NCI-H2196 treated with DMSO at 0.1 percent for 48 hours (cell line): ENCODE measurements around the gene OTUB2.
"Not testable (repeated sequence)": the region's sequence is repeated elsewhere in the genome, so short reads cannot be mapped to it uniquely, and the experiment has no call there.

Source experiments
- DNase-seq: peaks from one replicate; lab custom pipeline; 2025; ENCODE audit not compliant: unreplicated experiment; lab: John Stamatoyannopoulos, UW

The OTUB2 gene

DNA sequence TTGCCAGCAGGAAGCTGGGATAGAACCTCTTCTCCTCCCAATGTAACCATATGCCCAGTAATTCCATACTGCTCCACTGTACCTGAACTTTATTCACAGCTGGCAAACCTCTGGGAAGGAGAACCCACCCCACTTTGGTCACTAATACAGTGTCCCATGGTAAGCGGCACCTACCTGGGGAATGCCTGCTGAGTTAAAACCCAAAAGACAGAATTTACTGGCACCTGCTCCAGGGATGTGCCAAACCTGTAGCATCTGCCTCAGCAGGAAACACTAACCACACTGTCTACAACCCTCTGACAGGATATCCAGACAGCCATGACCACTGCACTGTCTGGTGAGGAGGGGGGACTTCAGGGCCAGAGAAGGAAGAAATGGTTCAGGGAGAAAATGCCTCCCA lies 28.3 kb downstream of the OTUB2 start:
- DNase-seq, result no peak

DNA sequence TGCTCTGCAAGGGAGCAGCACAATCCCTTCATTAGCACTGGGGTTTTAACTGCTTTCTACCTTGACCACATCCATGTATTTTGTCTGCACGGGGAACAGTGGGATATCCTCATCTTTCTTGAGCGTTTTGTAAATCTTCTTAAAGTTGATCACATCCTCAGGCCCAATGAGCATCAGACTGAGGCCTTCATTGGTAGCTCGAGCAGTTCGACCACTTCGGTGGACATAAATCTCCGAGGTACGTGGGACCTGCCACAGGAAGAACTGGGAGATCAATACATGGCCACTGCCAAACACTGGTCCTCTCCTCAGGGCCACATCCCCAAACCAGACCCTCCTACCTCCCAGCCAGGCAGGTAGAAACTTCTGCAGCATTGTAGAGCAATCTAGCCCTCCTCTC lies 28.8 kb downstream of the OTUB2 start:
- no peak for DNase-seq

DNA sequence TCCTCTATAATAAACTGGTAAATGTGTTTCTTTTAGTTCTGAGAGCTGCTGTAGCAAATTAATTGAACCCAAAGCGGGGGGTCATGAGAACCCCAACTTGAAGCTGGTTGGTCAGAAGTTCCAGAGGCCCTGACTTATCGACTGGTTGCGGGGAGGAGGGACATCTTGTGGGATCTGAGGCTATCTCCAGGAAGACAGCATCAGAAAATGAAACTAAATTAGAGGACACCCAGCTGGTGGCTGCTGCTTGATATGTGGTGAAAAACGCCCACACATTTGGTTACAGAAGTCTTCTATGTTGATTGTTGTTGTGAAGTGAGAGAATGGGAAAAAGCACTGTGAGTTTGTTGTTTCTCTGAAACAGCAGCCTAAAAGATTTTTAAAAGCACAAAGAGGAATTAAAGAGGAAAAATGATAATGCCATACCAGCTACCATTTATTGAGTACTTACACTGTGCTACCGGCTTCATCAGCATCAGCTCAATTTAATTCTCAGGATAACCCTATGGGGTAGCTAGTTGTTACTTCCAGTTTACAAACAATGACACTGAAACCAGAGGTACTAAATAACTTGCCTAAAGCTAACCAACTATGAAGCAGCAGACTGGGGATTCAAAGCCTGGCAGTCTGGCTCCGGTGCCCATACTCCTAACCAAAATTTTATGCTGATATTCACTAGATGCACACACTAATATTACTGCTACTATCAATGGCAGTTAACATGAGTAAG lies 30.6 kb downstream of the OTUB2 start:
- DNase-seq, result no peak

DNA sequence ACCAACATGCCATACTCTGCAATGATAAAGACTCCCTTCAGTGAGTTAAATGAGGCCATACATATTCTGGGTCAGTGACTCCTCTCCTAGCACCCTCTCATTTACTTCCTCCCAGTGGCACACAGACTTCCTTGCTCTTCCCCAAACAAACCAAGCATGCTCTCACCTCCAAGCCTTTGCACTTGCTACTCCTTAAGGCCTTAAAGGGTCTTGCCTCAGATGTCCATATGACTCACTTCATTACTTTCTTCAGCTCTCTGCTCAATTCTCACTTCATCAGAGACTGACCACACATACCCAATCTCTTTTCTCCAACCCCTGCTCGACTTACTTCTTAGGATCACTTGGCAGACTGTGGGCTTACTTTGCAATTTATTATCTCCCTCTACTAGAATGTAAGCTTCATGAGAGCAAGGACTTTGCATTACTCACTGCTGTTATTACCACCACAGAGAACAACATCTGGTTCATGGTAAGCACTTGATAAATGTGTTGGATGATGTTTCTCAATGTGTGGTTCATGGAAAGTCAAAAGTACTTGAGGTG lies 32.1 kb downstream of the OTUB2 start:
- no peak for DNase-seq

DNA sequence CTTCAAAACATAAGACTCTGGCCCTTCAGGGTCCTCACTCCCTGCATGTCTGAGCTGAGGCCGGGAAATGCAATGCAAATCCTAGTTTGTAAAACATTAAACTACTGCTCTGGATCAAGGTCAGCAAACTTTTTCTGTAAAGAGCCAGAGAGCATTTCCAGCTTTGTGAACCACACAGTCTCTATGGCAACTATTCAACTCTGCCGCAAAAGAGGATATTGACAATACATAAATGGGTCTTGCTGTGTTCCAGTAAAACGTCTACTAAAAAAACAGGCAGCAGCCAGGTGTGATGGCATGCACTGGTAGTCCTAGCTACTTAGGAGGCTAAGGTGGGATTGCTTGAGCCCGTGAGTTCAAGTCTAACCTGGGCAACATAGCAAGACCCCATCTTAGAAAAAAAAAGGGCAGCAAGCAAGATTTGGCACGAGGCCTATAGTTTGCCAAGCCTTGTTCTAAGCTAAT lies 32.6 kb downstream of the OTUB2 start:
- DNase-seq, result no peak

DNA sequence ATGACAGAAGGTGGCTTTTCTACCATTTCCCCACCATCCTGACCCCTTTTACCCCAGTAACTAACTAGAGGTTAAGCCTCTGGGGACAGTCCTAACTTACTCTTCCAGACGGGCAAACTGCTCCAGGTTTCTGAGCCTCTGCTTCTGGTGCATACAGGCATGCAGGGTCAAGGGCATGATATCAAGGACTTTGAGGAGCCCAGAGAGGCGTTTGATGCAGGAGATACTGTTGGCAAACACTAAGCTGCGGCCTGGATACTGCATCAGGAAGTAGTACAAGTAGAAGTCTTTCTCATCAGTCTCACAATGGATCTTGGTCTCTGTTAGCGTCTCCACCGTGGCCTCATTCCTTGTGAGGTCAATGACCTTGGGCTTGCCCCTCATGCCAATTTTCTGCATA lies 33.9 kb downstream of the OTUB2 start:
- DNase-seq, result no peak

DNA sequence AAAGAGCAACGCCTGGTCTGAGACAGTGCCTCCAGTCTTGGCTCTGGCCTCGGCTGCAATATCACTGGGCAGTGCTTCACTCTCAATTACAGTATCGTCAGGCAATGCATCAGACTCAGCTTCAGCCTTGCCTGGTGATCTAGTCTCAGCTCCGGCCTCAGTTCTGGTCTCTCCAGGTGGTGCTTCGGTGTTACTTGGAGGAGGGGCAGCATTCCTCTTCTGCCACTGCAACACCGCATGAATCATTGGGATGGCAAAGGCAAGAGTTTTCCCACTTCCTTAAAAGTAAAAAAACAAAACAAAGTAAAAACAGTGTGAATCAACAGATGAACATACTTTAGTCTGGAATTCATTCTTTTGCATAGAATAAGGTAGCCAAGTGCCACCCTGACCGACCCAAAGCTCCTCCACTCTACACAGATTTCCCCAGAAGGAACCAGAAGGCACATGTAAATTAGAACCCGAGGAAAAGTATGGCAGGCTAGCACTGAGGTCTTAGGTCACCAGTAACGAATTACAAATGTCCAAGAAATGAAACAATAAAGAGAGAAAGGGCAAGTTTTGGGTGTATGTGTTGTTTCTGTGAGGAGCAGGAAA lies 36.3 kb downstream of the OTUB2 start:
- no peak for DNase-seq

DNA sequence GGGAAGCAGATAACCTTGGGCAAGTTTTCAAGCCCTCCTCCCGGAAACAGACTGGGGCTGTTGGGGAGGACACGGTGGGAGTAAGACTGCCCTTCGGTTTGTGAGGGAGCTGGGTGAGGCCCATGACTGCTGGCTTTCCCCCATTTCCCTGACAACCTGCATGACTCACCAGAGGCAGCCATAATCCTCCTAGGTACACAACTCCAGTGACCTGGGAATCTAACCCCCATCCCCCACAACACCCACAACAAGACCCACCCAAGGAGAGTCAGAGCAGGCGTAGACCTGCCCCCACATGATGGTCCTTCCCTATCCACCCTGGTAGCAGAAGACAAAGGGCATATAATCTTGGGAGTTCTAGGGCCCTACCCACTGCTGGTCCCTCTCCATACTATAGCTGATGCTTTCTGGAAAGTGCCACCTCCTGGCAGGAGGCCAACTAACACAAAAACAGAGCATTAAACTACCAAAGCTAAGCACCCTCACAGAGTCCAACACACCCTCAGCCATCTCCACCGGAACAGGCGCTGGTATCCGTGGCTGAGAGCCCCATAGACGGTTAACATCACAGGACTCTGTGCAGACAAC lies 40.0 kb downstream of the OTUB2 start:
- DNase-seq, result no peak

DNA sequence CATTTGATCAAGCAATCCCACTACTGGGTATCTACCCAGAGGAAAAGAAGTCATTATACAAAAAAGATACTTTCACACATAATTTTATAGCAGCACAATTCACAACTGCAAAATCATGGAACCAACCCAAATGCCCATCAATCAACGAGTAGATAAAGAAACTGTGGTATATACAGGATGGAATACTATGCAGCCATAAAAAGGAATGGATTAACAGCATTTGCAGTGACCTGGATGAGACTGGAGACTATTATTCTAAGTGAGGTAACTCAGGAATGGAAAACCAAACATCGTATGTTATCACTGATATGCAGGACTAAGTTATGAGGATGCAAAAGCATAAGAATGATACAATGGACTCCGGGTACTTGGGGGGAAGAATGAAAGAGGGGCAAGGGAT lies 45.9 kb downstream of the OTUB2 start:
- DNase-seq, result not testable (repeated sequence)

DNA sequence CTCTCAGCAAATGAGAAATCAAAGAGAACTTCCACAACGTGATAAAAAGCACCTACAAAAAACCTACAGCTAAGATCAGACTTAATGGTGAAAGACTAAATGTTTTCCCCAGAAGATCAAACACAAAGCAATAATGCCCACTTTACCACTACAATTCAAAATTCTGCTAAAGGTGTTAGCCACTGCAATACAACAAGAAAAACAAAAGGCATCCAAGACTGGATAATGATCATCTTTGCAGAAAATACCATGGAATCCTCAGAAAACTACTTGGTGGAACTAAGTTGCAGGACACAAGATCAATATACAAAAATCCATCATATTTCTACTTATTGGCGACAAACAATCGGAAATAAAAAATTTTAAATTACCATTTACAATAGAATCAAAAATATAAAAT lies 48.4 kb downstream of the OTUB2 start:
- DNase-seq, result no peak

DNA sequence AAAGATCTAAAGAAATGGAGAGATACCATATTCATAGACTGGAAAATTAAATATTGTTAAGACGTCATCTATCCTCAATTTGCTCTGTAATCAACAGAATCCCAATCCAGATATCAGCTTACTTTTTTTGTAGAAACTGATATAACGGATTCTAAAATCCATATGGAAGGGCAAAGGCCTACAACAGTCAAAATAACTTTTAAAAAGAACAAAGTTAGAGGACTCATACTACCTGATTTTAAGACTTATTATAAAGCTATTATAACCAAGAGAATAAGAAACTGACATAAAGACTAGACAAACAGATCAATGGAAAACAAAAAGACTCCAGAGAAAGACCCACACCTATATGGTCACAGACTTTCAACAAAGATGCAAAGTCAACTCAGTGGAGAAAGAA lies 48.9 kb downstream of the OTUB2 start:
- DNase-seq, result no peak

DNA sequence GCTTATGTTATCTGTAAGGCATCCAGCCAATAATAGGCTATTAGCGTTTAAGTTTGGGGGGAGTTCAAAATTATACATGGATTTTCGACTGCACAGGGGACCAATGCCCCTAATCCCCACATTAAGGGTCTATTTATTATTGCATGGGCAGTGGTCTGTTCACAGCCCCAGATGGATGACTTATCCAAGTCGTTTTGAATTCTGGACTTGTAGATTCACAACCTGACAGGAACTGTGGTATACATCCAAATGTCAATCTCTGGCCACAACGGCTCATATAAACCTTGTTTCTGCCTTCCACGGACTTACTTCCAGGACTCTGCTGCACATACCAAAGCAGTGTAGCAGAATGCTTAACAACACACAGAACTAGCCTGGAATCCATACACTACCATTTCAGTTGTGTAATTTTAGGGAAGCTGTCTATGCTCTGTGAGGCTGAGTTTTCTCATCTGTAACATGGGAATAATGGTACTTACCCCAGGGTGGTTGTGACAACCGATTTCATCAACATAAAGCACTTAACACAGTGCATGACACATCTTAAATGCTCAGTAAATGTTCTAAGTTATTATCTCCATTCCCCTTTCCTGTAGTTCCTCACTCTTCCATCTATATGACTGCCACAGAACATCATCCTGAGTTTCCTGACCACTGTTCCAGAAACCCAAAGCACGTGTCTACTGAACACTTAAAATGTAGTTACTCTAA lies 51.1 kb downstream of the OTUB2 start:
- DNase-seq, result no peak

DNA sequence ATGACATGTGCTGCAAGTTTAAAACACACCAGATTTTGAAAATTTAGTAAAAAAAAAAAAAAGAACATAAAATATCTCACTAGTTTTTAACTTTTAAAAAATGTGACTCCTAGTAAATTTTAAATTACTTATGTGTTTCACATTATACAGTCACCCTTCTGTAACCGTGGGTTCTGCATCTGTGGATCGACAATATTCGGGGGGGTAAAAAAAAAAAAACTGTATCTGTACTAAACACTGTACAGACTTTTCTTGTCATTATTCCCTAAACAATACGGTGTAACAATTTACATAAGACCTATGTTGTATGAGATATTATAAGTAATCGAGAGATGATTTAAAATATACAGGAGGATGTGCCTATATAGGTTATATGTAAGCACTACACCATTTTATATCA lies 51.7 kb downstream of the OTUB2 start:
- DNase-seq, result no peak

DNA sequence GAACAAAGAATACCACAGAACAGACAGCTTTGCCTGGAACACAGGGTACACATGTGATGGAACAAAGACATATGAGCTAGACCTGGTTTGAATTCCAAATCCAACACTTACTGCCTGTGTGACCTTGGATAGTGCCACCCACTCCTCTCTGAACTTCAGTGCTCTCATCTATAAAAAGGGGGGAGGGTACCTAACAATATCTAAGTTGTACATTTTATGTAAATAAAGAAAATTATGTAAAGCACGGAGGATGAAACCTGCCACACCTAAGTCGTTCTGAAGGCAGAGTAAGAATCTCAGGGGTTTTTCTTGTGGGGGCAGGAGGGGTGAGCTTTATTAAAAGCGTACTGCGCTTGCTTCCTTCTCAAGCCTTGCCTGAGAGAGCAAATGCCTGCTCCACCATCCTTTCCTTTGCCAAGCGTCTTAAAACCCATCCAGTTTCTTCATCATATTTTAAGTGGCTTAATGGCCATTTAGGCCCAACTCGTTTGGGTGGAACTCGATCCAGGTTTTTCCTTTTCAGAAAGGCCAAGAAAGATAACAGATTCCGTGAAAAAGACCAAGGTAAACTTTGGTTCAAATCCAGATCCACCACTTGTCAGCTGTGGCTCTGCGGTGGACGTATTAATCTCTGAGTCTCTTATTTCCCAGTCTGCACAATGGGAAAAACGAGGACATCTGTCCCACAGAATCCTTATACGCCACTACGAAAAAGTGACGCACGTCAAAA lies 53.9 kb downstream of the OTUB2 start:
- no peak for DNase-seq

DNA sequence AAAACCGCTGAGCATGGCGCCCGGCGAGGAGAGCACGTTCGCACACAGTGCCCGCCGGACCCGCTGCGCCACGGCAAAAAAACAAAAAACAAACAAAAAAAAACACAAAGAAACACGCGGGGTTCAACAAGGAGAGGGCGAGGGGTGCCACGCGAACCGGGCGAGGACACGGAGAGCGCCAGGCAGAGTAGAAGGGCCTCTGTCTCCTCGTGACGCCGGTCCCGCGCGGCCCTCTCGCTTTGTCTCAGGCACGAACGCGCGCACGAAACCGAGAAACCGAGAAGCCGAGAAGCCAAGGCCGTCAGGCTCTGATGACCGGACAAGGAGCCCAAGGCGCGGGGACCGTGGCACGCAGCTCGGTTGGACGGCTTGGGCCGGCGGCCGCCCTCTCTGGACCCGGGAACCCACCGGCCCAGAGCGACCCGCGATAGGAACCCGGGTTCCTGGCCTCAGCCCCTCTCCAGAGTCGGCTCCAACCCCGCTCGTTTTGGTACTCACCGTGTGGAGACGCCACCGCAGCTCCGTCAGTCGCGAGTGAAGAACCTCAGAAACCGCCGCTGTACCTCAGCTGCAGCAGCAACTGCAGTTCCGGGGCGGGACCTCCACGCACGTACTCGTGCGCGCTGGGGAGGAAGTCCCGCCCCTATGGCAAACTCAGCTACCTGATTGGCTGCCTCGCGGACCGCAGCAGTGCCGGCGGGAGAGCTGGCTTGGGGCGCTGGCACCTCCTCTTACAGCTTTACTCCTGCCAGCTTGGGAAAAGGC lies 54.7 kb downstream of the OTUB2 start, which contains the start of the genes DDX24 and IFI27L1:
Gene DDX24 (minus strand): TSS at position 582 of the 765 bp plus-strand sequence. CDS start 1,460 bp downstream, outside the sequence.
Gene IFI27L1 (plus strand): TSS at position 690 of the 765 bp plus-strand sequence. CDS start 15,628 bp downstream, outside the sequence.
- peak; percentile 40 for DNase-seq

DNA sequence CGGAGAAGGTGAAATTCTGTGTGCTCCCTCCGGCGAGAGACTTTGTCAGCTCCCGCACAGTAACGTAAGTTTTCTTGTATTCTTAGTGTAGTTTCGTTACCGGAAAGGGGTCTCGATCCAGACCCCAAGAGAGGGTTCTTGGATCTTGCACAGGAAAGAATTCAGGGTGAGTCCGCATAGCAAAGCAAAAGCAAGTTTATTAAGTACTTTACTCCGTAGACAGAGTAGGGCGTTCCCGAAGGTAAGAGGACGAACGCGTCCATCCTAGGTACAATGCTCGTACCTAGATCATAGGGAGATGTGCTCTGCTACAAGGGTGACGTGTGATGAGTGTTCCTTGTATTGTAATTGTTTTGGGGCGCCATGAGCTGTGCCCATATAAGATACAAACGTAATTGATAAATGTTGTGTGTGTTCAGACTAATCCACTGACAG lies 55.3 kb downstream of the OTUB2 start:
- no peak for DNase-seq

DNA sequence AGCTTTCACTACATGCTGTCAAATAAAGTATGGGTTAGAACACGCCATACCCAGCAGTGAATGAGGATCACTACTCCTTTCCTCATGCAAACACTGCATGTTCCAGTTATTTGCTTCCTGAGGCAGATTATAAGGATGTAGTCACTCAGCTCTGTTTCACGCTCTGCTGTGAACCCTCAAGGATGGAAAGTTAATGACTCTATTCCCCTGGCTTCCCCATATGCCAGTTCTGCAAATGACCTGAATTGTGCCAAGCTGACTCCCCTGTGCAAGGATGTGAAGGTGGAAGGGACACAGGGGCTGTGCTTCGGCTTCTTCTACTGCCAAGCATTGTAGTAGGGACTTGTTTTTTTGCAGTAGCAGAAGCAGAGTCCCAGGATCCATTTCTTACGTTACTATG lies 61.8 kb downstream of the OTUB2 start:
- DNase-seq, result no peak

DNA sequence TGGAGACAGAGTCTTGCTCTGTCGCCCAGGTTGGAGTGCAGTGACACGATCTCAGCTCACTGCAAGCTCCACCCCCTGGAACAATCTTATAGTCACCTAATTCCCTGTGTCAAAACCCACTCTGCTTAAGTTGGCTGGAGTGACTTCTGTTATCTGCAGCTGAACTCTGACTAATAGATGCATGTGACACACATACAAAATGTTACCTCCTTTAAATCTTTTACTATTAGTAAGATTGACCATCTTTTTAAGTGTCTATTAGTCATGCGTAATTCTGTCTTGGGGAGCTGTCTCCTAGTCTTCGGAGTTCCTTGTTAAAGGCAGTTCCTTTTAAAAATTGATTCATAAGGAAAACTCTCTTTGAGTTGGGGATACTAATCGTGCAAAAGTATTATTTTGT lies 62.4 kb downstream of the OTUB2 start:
- no peak for DNase-seq

DNA sequence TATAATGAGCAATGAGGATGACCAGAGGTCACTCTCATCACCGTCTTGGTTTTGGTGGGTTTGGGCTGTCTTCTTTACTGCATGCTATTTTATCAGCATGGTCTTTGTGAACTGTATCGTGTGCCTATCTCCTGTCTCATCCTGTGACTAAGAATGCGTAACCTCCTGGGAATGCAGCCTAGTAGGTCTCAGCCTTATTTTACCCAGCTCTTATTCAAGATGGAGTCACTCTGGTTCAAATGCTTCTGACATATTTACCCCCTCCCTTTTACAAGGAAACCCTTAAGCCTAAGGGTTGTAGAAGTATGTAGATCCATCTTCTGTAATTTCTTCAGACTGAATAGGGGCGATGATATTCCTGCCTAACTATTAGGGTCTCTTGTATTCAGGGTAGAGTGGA lies 63.3 kb downstream of the OTUB2 start:
- no peak for DNase-seq

DNA sequence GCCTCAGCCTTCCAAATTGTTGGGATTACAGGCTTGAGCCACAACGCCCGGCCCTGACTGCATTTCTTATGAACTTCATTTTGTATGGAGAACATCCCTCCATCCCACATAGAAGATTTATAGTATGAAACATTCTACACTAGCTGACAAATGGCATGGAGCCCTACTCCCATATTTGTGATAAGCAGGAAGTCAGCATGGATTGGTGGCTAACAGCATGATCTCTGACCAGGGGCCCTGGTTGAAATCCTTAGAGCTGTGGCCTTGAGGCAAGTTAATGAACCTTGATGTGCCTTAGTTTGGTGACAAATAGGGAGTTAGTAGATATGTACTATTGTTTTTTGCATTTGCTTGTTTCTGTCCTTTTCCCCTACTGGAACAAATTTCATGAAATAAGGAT lies 67.3 kb downstream of the OTUB2 start:
- DNase-seq, result no peak
